Karpas-422 (cell line): ENCODE results near the gene GNAI3. TPM values are rescaled to one million over a fixed set of nuclear protein-coding genes. Genes with fewer than 3 reads are reported as not detected.
"Not testable (repeated sequence)": the region's sequence is repeated elsewhere in the genome, so short reads cannot be mapped to it uniquely, and the experiment has no call there.

Experiments used
- DNase-seq: peaks from one replicate; pipeline ENCODE4 v3.0.0-alpha.2; 2015
- H2AFZ ChIP-seq: fragments of 200-600 bp; sonication (generic); 2 replicates; pipeline ENCODE4 v1.6.1; 2014; ENCODE audit warnings: antibody characterized with exemption, low read length, mixed read lengths
- H3K27ac ChIP-seq: fragments of 200-600 bp; sonication (generic); 2 replicates; pipeline ENCODE4 v1.5.1; 2014; ENCODE audit warnings: mild to moderate bottlenecking, low read length, moderate library complexity
- H3K27me3 ChIP-seq: fragments of 200-600 bp; sonication (generic); 2 replicates; pipeline ENCODE4 v1.6.1; 2014; ENCODE audit warnings: low read length, mixed read lengths
- H3K36me3 ChIP-seq: fragments of 200-600 bp; sonication (generic); 2 replicates; pipeline ENCODE4 v1.6.1; 2014; ENCODE audit warnings: low read length, mixed read lengths; ENCODE audit not compliant: insufficient read depth
- H3K4me1 ChIP-seq: fragments of 200-600 bp; sonication (generic); 2 replicates; pipeline ENCODE4 v1.6.1; 2014; ENCODE audit warnings: mild to moderate bottlenecking, low read length, mixed read lengths
- H3K4me2 ChIP-seq: fragments of 200-600 bp; sonication (generic); 2 replicates; pipeline ENCODE4 v1.6.1; 2014; ENCODE audit warnings: low read length, low read depth, mild to moderate bottlenecking; ENCODE audit not compliant: poor library complexity, severe bottlenecking
- H3K4me3 ChIP-seq: fragments of 200-600 bp; sonication (generic); 2 replicates; pipeline ENCODE4 v1.5.1; 2014; ENCODE audit warnings: mild to moderate bottlenecking, antibody characterized with exemption, low read length, mixed read lengths
- H3K79me2 ChIP-seq: fragments of 200-600 bp; sonication (generic); 2 replicates; pipeline ENCODE4 v1.6.1; 2014; ENCODE audit warnings: mild to moderate bottlenecking, low read length, mixed read lengths
- H3K9ac ChIP-seq: fragments of 200-600 bp; sonication (generic); 2 replicates; pipeline ENCODE4 v1.6.0; 2014; ENCODE audit warnings: low read length
- H3K9me2 ChIP-seq: fragments of 200-600 bp; sonication (generic), shearing (Covaris generic); replicated peaks from 2 replicates; pipeline ENCODE4 v1.6.0; 2014; ENCODE audit warnings: mild to moderate bottlenecking, low read length, moderate library complexity; ENCODE audit not compliant: insufficient read depth
- H3K9me3 ChIP-seq: fragments of 300-700, 200-600 bp; sonication (generic); 2 replicates; pipeline ENCODE4 v1.6.1; 2014; ENCODE audit warnings: low read length, mixed read lengths
- H4K20me1 ChIP-seq: fragments of 200-600 bp; sonication (generic); 2 replicates; pipeline ENCODE4 v1.6.1; 2014; ENCODE audit warnings: mild to moderate bottlenecking, antibody characterized with exemption, low read length, low read depth; ENCODE audit not compliant: insufficient read depth
- small RNA-seq: library from RNA; depleted of rRNA; stranded (forward); fragments of <200 nt; gene quantifications from one replicate; pipeline ENCODE3, GENCODE V24; 2014
- total RNA-seq: library from RNA; depleted of rRNA; stranded (reverse); fragments of >200 nt; shearing (Covaris generic); gene quantifications from 2 replicates; pipeline ENCODE4 v1.2.3, GENCODE V29; 2014; ENCODE audit warnings: low replicate concordance; rRNA removed

The GNAI3 gene
- total RNA-seq, 1 experiment from 2014 or later: 12.6 TPM

GRCh38 chr1:109659145-109659544 is 110.7 kb downstream of the GNAI3 start:
- Histone ChIP-seq H3K9me2 (no peaks in the 10 kb centered on the region), H3K4me2 (no peak overlapping the region), H3K4me3 (no peak overlapping the region), H3K9ac (no peak overlapping the region), H3K27me3 (no peaks in the 10 kb centered on the region), H3K4me1 (peaks cover 29% of the 10 kb centered on the region), H4K20me1 (no peaks in the 10 kb centered on the region), H3K27ac (no peak overlapping the region), H3K79me2 (no peaks in the 10 kb centered on the region), H3K36me3 (no peaks in the 10 kb centered on the region), H2AFZ (no peak overlapping the region), H3K9me3 (no peaks in the 10 kb centered on the region)
- DNase-seq: no peak

- H2AFZ ChIP-seq: no peak overlapping the region
- no peaks in the 10 kb centered on the region for H3K27me3 ChIP-seq
- H4K20me1 ChIP-seq: no peaks in the 10 kb centered on the region
- DNase-seq: peak; percentile 41
- H3K4me2 ChIP-seq: no peak overlapping the region
- H3K27ac ChIP-seq: no peak overlapping the region
- H3K9me3 ChIP-seq: no peaks in the 10 kb centered on the region
- peaks cover 34% of the 10 kb centered on the region for H3K4me1 ChIP-seq
- no peak overlapping the region for H3K9ac ChIP-seq
- no peaks in the 10 kb centered on the region for H3K9me2 ChIP-seq
- H3K4me3 ChIP-seq: no peak overlapping the region
- no peaks in the 10 kb centered on the region for H3K79me2 ChIP-seq
- H3K36me3 ChIP-seq: no peaks in the 10 kb centered on the region
These were observed 111.7 kb downstream of the GNAI3 start for GRCh38 chr1:109659997-109660690.

DNA sequence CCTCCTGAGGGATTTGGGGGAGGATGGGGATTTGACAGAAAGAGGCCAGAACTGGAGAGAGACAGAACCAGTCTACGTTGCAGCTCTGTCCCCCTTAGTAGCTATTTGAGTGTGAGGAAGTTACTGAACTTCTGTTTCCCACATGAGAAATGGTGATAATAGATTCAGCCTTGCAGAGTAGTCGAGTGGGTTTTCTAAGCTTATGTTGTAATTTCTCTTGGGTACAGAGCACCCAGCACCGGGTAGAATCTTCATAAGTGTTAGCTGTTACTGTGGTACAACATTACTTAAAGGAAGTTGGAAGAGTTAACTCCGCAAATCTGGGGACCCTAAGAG is 112.2 kb downstream of the GNAI3 start:
- not testable (repeated sequence) for H3K9ac ChIP-seq, DNase-seq, H3K79me2 ChIP-seq, H3K4me2 ChIP-seq, H2AFZ ChIP-seq, H3K9me3 ChIP-seq, H3K27me3 ChIP-seq, H4K20me1 ChIP-seq, H3K9me2 ChIP-seq, H3K4me3 ChIP-seq, H3K36me3 ChIP-seq, H3K27ac ChIP-seq
- peaks cover 29% of the 10 kb centered on the region for H3K4me1 ChIP-seq

DNA sequence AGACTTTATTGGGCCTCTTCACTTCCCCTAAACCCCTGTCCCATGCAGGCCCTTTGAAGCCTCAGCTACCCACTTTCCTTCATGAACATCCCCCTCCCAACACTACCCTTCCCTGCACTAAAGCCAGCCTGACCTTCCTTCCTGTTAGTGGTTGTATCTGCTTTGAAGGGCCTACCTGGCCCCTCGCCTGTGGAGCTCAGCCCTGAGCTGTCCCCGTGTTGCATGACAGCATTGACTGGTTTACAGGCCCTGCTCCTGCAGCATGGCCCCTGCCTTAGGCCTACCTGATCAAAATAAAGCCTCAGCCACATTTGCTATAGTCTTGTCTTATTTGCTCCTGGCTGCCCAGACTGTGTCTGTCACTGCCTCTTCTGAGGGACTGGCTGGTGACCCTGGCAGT is 113.0 kb downstream of the GNAI3 start:
- Histone ChIP-seq H3K9me3 (no peaks in the 10 kb centered on the region), H3K27ac (no peak overlapping the region), H3K27me3 (no peaks in the 10 kb centered on the region), H2AFZ (no peak overlapping the region), H3K4me1 (peaks cover 27% of the 10 kb centered on the region), H3K9me2 (no peaks in the 10 kb centered on the region), H3K36me3 (no peaks in the 10 kb centered on the region), H4K20me1 (no peaks in the 10 kb centered on the region), H3K4me2 (no peak overlapping the region), H3K9ac (no peak overlapping the region), H3K4me3 (no peak overlapping the region), H3K79me2 (no peaks in the 10 kb centered on the region)
- DNase-seq: no peak

- no peaks in the 10 kb centered on the region for H3K79me2 ChIP-seq
These were observed 116.3 kb downstream of the GNAI3 start for GRCh38 chr1:109664671-109665070.

GRCh38 chr1:109667452-109668122 is 119.2 kb downstream of the GNAI3 start, which contains the start of gene GSTM2:
Gene GSTM2, plus strand, starts transcription at chr1:109668057. Its CDS starts 59 bp downstream, at chr1:109668116.
- H3K79me2 ChIP-seq: no peaks in the 10 kb centered on the region
- H3K4me1 ChIP-seq: peaks cover 27% of the 10 kb centered on the region
- H3K36me3 ChIP-seq: no peaks in the 10 kb centered on the region
- peak within 1 kb of the TSS; percentile 7; the same call in 1 of the 2 replicates for H2AFZ ChIP-seq
- no peak within 1 kb of the TSS for H3K27ac ChIP-seq
- no peaks in the 10 kb centered on the region for H4K20me1 ChIP-seq
- DNase-seq: peak; percentile 86
- peak within 1 kb of the TSS; percentile 50 for H3K9ac ChIP-seq
- H3K4me2 ChIP-seq: peak within 1 kb of the TSS; percentile 50
- peak within 1 kb of the TSS; percentile 51; the same call in 1 of the 2 replicates for H3K4me3 ChIP-seq
- no peaks in the 10 kb centered on the region for H3K9me3 ChIP-seq
- no peaks in the 10 kb centered on the region for H3K27me3 ChIP-seq
- no peaks in the 10 kb centered on the region for H3K9me2 ChIP-seq

More at GRCh38 chr1:109664671-109665070, 116.3 kb downstream of the GNAI3 start:
- H3K9ac ChIP-seq: no peak overlapping the region
- no peak for DNase-seq
- peaks cover 36% of the 10 kb centered on the region for H3K4me1 ChIP-seq
- H2AFZ ChIP-seq: no peak overlapping the region
- no peaks in the 10 kb centered on the region for H3K9me3 ChIP-seq
- no peak overlapping the region for H3K4me3 ChIP-seq
- no peaks in the 10 kb centered on the region for H4K20me1 ChIP-seq
- no peak overlapping the region for H3K4me2 ChIP-seq
- H3K9me2 ChIP-seq: no peaks in the 10 kb centered on the region
- no peaks in the 10 kb centered on the region for H3K36me3 ChIP-seq
- H3K27me3 ChIP-seq: no peaks in the 10 kb centered on the region
- no peak overlapping the region for H3K27ac ChIP-seq

Small RNAs within 50 kb of the gene (small RNA-seq; reads per million reads assigned to genes)
- not detected for gene RNU6V

Other genes with a start within 250 kb of the GNAI3 start
- 0.14 and 4.3 TPM in 2 replicates for gene MYBPHL, start 241.6 kb upstream of the GNAI3 start, total RNA-seq
- 0.04 TPM in 1 of 2 replicates, not detected in the other for gene SORT1, start 150.7 kb upstream of the GNAI3 start, total RNA-seq
- 48.5 and 70.4 TPM in 2 replicates for gene PSMA5, start 122.2 kb upstream of the GNAI3 start, total RNA-seq
- gene SYPL2, start 82.1 kb upstream of the GNAI3 start, total RNA-seq: not detected in 2 replicates
- 3.5 and 5.7 TPM in 2 replicates for gene ATXN7L2, start 64.7 kb upstream of the GNAI3 start, total RNA-seq
- gene CYB561D1, start 54.5 kb upstream of the GNAI3 start, total RNA-seq: 6.2 and 7.1 TPM in 2 replicates
- 0.37 and 1.1 TPM in 2 replicates for gene AMIGO1, start 38.9 kb upstream of the GNAI3 start, total RNA-seq
- not detected in 2 replicates for gene GPR61, start 8.7 kb upstream of the GNAI3 start, total RNA-seq
- not detected in 2 replicates for gene GNAT2, start 71.0 kb downstream of the GNAI3 start, total RNA-seq
- 72.3 and 131 TPM in 2 replicates for gene AMPD2, start 71.2 kb downstream of the GNAI3 start, total RNA-seq
- 7.7 and 10.0 TPM in 2 replicates for gene GSTM4, start 107.5 kb downstream of the GNAI3 start, total RNA-seq
- 6.2 and 7.3 TPM in 2 replicates for gene GSTM2, start 119.4 kb downstream of the GNAI3 start, total RNA-seq
- 8.5 and 14.4 TPM in 2 replicates for gene GSTM1, start 139.2 kb downstream of the GNAI3 start, total RNA-seq
- gene GSTM5, start 163.6 kb downstream of the GNAI3 start, total RNA-seq: not detected in 2 replicates
- not detected in 2 replicates for gene GSTM3, start 192.4 kb downstream of the GNAI3 start, total RNA-seq
- gene EPS8L3, start 215.3 kb downstream of the GNAI3 start, total RNA-seq: not detected in 2 replicates